HPDE6-E6E7 (cell line): Measurements from ENCODE around the gene STAB2.

ENCODE experiments used
- DNase-seq: peaks from one replicate; pipeline ENCODE4 v3.0.0; 2011; ENCODE audit warnings: missing footprints; ENCODE audit errors: extremely low spot score

Gene STAB2

GRCh38 chr12:103688376-103689063, 101.4 kb downstream of the STAB2 start:
- no peak for DNase-seq

GRCh38 chr12:103690426-103690825, 103.4 kb downstream of the STAB2 start:
- DNase-seq: no peak

GRCh38 chr12:103691063-103691462, 104.0 kb downstream of the STAB2 start:
- DNase-seq: no peak

- DNase-seq: no peak
Observed at GRCh38 chr12:103696101-103696500, 109.0 kb downstream of the STAB2 start.

- no peak for DNase-seq
Observed at GRCh38 chr12:103697971-103698751, 111.1 kb downstream of the STAB2 start.

- no peak for DNase-seq
Observed at GRCh38 chr12:103698752-103699560, 111.9 kb downstream of the STAB2 start.

GRCh38 chr12:103705098-103705497, 118.0 kb downstream of the STAB2 start:
- DNase-seq: no peak

- DNase-seq: no peak
Observed at GRCh38 chr12:103705927-103706326, 118.9 kb downstream of the STAB2 start.

GRCh38 chr12:103707446-103707845, 120.4 kb downstream of the STAB2 start:
- DNase-seq: no peak

GRCh38 chr12:103710544-103710943, 123.5 kb downstream of the STAB2 start:
- no peak for DNase-seq

GRCh38 chr12:103712216-103712615, 125.1 kb downstream of the STAB2 start:
- no peak for DNase-seq

- DNase-seq: no peak
Observed at GRCh38 chr12:103715494-103715893, 128.4 kb downstream of the STAB2 start.

GRCh38 chr12:103716517-103717196, 129.6 kb downstream of the STAB2 start:
- no peak for DNase-seq

- no peak for DNase-seq
Observed at GRCh38 chr12:103725398-103725797, 138.3 kb downstream of the STAB2 start.

GRCh38 chr12:103727638-103728037, 140.6 kb downstream of the STAB2 start:
- DNase-seq: no peak

GRCh38 chr12:103728323-103728722, 141.2 kb downstream of the STAB2 start:
- no peak for DNase-seq

- peak; percentile 10 for DNase-seq
Observed at GRCh38 chr12:103729499-103729898, 142.4 kb downstream of the STAB2 start.

- no peak for DNase-seq
Observed at GRCh38 chr12:103731539-103731938, 144.5 kb downstream of the STAB2 start.

- DNase-seq: no peak
Observed at GRCh38 chr12:103734863-103735262, 147.8 kb downstream of the STAB2 start.

- no peak for DNase-seq
Observed at GRCh38 chr12:103735291-103735690, 148.2 kb downstream of the STAB2 start.

- no peak for DNase-seq
Observed at GRCh38 chr12:103736572-103736971, 149.5 kb downstream of the STAB2 start.

GRCh38 chr12:103737881-103738280, 150.8 kb downstream of the STAB2 start:
- no peak for DNase-seq
